OCI-LY7 (cell line): ENCODE measurements around the gene DCHS1.

Experiments used
- CTCF ChIP-seq: fragments of 200-600 bp; sonication (generic); conservative IDR thresholded peaks from 2 replicates; pipeline ENCODE4 v1.5.1; 2014; ENCODE audit warnings: mild to moderate bottlenecking, antibody characterized with exemption, low read length, moderate library complexity, mixed read lengths
- EZH2phosphoT487 ChIP-seq: fragments of 200-600 bp; sonication (generic); IDR thresholded peaks from 2 replicates; pipeline ENCODE4 v1.6.1; 2018; ENCODE audit warnings: low read depth, borderline replicate concordance, mild to moderate bottlenecking, mixed run types, antibody characterized with exemption, low read length, moderate library complexity, mixed read lengths

GRCh38 chr11:6584528-6584927 is 71.1 kb downstream of the DCHS1 start:
- TF ChIP-seq EZH2phosphoT487 (no peak), CTCF (no peak)
